ENCODE measurements around the gene CBFB. TPM values are rescaled to one million over a fixed set of nuclear protein-coding genes. Genes with fewer than 3 reads are reported as not detected.

The CBFB gene
- 10 to 100 TPM; 31.4 to 73.4 (median 54.1) TPM for total RNA-seq

- H3K27ac ChIP-seq, result peak within 1 kb of the TSS; percentile 95 to 99 (median 97)
- H3K4me3 ChIP-seq, result peak within 1 kb of the TSS; percentile 60 to 94 (median 84)
- 0 to 4% methylated on average over 2 to 22 of the region's 69 CpGs for WGBS, 2 donors
- H3K36me3 ChIP-seq, result peaks cover 0 to 11% (median 2%) of the 10 kb centered on the region in 4 donors
- H3K9me3 ChIP-seq, result no peaks in the 10 kb centered on the region
- H3K4me1 ChIP-seq, result peaks cover 21 to 40% (median 24%) of the 10 kb centered on the region in 4 donors
- DNase-seq, result peak; percentile 95 to 99
- no peaks in the 10 kb centered on the region for H3K27me3 ChIP-seq
- ATAC-seq (ENCODE audit: low FRiP score in 2 of 2), result peak; percentile 96
- TF ChIP-seq CTCF (IDR thresholded peaks at IDR 0.05) (peak in 3 of 6 experiments; percentile 24 to 49 (median 31)), EP300 (IDR thresholded peaks at IDR 0.05) (no peak), POLR2A (IDR thresholded peaks at IDR 0.05) (peak; percentile 48 to 92 (median 68)), POLR2AphosphoS5 (IDR thresholded peaks at IDR 0.05) (peak; percentile 84 to 90)
These were observed at the start of gene CBFB for GRCh38 chr16:67028696-67029253. Gene CBFB (plus strand): TSS chr16:67029149. CDS start chr16:67029408, 259 bp downstream.

GRCh38 chr16:66983033-66983432 is 45.9 kb upstream of the CBFB start:
- DNase-seq (no peak), ATAC-seq (ENCODE audit: low FRiP score in 2 of 2) (no peak)
- Histone ChIP-seq H3K27me3 (no peaks in the 10 kb centered on the region), H3K36me3 (no peaks in the 10 kb centered on the region), H3K27ac (no peak overlapping the region), H3K4me3 (no peak overlapping the region), H3K9me3 (no peaks in the 10 kb centered on the region), H3K4me1 (peaks cover 0 to 13% (median 3%) of the 10 kb centered on the region in 4 donors)
- TF ChIP-seq POLR2A (IDR thresholded peaks at IDR 0.05), result no peak
- TF ChIP-seq CTCF (IDR thresholded peaks at IDR 0.05), result no peak
- no peak for TF ChIP-seq EP300 (IDR thresholded peaks at IDR 0.05)
- no peak for TF ChIP-seq POLR2AphosphoS5 (IDR thresholded peaks at IDR 0.05)
- WGBS, 2 donors, result 94 to 95% methylated on average over 9 of the region's 9 CpGs

GRCh38 chr16:66984892-66985311 is 44.0 kb upstream of the CBFB start:
- ATAC-seq (ENCODE audit: low FRiP score in 2 of 2) (no peak), DNase-seq (no peak)
- Histone ChIP-seq H3K36me3 (no peaks in the 10 kb centered on the region), H3K4me1 (no peaks in the 10 kb centered on the region), H3K4me3 (no peak overlapping the region), H3K27ac (no peak overlapping the region), H3K27me3 (no peaks in the 10 kb centered on the region), H3K9me3 (no peaks in the 10 kb centered on the region)
- 40 to 77% methylated on average over 1 to 4 of the region's 4 CpGs for WGBS, 2 donors
- TF ChIP-seq POLR2AphosphoS5 (IDR thresholded peaks at IDR 0.05), result no peak
- no peak for TF ChIP-seq EP300 (IDR thresholded peaks at IDR 0.05)
- no peak for TF ChIP-seq CTCF (IDR thresholded peaks at IDR 0.05)
- no peak for TF ChIP-seq POLR2A (IDR thresholded peaks at IDR 0.05)

GRCh38 chr16:66986559-66986958 is 42.4 kb upstream of the CBFB start:
- 76 to 96% methylated on average over 6 of the region's 6 CpGs for WGBS, 2 donors
- no peaks in the 10 kb centered on the region for H3K4me1 ChIP-seq

More at GRCh38 chr16:66986559-66986958, 42.4 kb upstream of the CBFB start:
- DNase-seq (no peak), ATAC-seq (ENCODE audit: low FRiP score in 2 of 2) (no peak)
- Histone ChIP-seq H3K36me3 (no peaks in the 10 kb centered on the region), H3K27me3 (no peaks in the 10 kb centered on the region), H3K27ac (no peak overlapping the region), H3K9me3 (no peaks in the 10 kb centered on the region), H3K4me3 (no peak overlapping the region)
- TF ChIP-seq POLR2AphosphoS5 (IDR thresholded peaks at IDR 0.05) (no peak), POLR2A (IDR thresholded peaks at IDR 0.05) (no peak), EP300 (IDR thresholded peaks at IDR 0.05) (no peak), CTCF (IDR thresholded peaks at IDR 0.05) (no peak)
